B cell (primary cell): ENCODE results near the gene DHRS12. TPM values are rescaled to one million over a fixed set of nuclear protein-coding genes. Genes with fewer than 3 reads are reported as not detected.

Source experiments
- ATAC-seq: fragments of 200-7000 bp; cut with Tn5 transposase; one replicate; pipeline ENCODE4 v1.10.0; 2021; ENCODE audit warnings: low read depth, mild to moderate bottlenecking, moderate number of reproducible peaks, moderate library complexity
- CTCF ChIA-PET: fragments of 350-600 bp; sonication (Branson Sonifier 250); formaldehyde crosslinking; loops from one replicate; lab custom pipeline; 2021; ENCODE audit warnings: antibody characterized with exemption, inconsistent platforms; lab: Charles Lee
- POLR2A ChIA-PET: fragments of 350-600 bp; sonication (Branson Sonifier 250); formaldehyde crosslinking; loops from one replicate; lab custom pipeline; 2021; ENCODE audit warnings: antibody characterized with exemption; lab: Charles Lee
- DNase-seq: peaks from one replicate; pipeline ENCODE4 v3.0.0; 2013
- H2AFZ ChIP-seq: 2 replicates; pipeline ENCODE4 v1.6.1; 2012; ENCODE audit warnings: mild to moderate bottlenecking, low read depth, low read length; ENCODE audit not compliant: insufficient read depth, poor library complexity, severe bottlenecking
- H3K27ac ChIP-seq, 2 donors: 1 replicate in 1 of 2; 2 replicates in 1 of 2; pipeline ENCODE4 v1.5.1; 2012 to 2013; ENCODE audit warnings: low read length in 2 of 2, mild to moderate bottlenecking in 2 of 2, moderate library complexity in 1 of 2
- H3K27me3 ChIP-seq, 4 experiments: fragments of 200-600 bp in 1 of 4; sonication (generic) in 1 of 4; replicated peaks in 1 of 4; 1 replicate in 2 of 4; 2 replicates in 2 of 4; pipeline versions ENCODE4 v1.6.1 to v1.7.0; 2013 to 2016; ENCODE audit warnings: low read length in 3 of 4, mild to moderate bottlenecking in 2 of 4, mixed read lengths in 1 of 4, moderate library complexity in 1 of 4; ENCODE audit not compliant: insufficient read depth in 4 of 4, control insufficient read depth in 3 of 4; ENCODE audit errors: control extremely low read depth in 1 of 4
- H3K36me3 ChIP-seq, 2 experiments: replicated peaks in 1 of 2; 1 replicate in 1 of 2; 2 replicates in 1 of 2; pipeline versions ENCODE4 v1.6.1 to v1.7.1; 2013; ENCODE audit warnings: low read length in 1 of 2; ENCODE audit not compliant: insufficient read depth in 2 of 2, control insufficient read depth in 1 of 2; ENCODE audit errors: control extremely low read depth in 1 of 2, extremely low read depth in 1 of 2
- H3K4me1 ChIP-seq, 2 donors: fragments of 200-600 bp in 1 of 2; sonication (generic) in 1 of 2; 1 replicate in 1 of 2; 2 replicates in 1 of 2; pipeline versions ENCODE4 v1.5.1 to v1.6.1; 2013 to 2017; ENCODE audit warnings: low read length in 2 of 2; ENCODE audit not compliant: control insufficient read depth in 2 of 2, insufficient read depth in 2 of 2
- H3K4me2 ChIP-seq: replicated peaks from 2 replicates; pipeline ENCODE3; 2012; ENCODE audit warnings: mild to moderate bottlenecking, low read depth, low read length; ENCODE audit not compliant: poor library complexity, severe bottlenecking
- H3K4me3 ChIP-seq, 5 experiments: fragments of 200-600 bp in 1 of 5; sonication (generic) in 1 of 5; 1 replicate in 3 of 5; 2 replicates in 2 of 5; pipeline versions ENCODE4 v1.5.1 to v1.7.0; 2011 to 2016; ENCODE audit warnings: low read length in 4 of 5, mild to moderate bottlenecking in 4 of 5, low read depth in 2 of 5, control low read depth in 1 of 5, moderate library complexity in 1 of 5; ENCODE audit not compliant: insufficient read depth in 1 of 5; ENCODE audit errors: control extremely low read depth in 1 of 5, extremely low read depth in 1 of 5
- H3K79me2 ChIP-seq: fragments of 200-600 bp; sonication (generic); one replicate; pipeline ENCODE4 v1.6.0; 2016; ENCODE audit warnings: low read length; ENCODE audit not compliant: control insufficient read depth, insufficient read depth
- H3K9ac ChIP-seq: fragments of 200-600 bp; sonication (generic); 2 replicates; pipeline ENCODE4 v1.6.1; 2017; ENCODE audit warnings: mild to moderate bottlenecking, low read length, moderate library complexity
- H3K9me3 ChIP-seq, 3 donors: one replicate each; pipeline versions ENCODE4 v1.6.1 to v1.7.1; 2013; ENCODE audit warnings: low read length in 2 of 3; ENCODE audit not compliant: control insufficient read depth in 2 of 3, insufficient read depth in 1 of 3; ENCODE audit errors: control extremely low read depth in 1 of 3
- H4K20me1 ChIP-seq: 2 replicates; pipeline ENCODE4 v1.6.0; 2012; ENCODE audit warnings: mild to moderate bottlenecking, low read length; ENCODE audit not compliant: insufficient read depth, control insufficient read depth, poor library complexity, severe bottlenecking
- H3K27ac Mint-ChIP-seq: one replicate; pipeline ENCODE4 v1.8.0; 2021; ENCODE audit warnings: mixed read lengths
- H3K27me3 Mint-ChIP-seq: one replicate; pipeline ENCODE4 v1.8.0; 2021; ENCODE audit warnings: mixed read lengths
- H3K4me1 Mint-ChIP-seq: one replicate; pipeline ENCODE4 v1.8.0; 2021; ENCODE audit warnings: mixed read lengths
- H3K4me3 Mint-ChIP-seq: one replicate; pipeline ENCODE4 v1.8.0; 2021; ENCODE audit warnings: mixed read lengths
- H3K9me3 Mint-ChIP-seq: one replicate; pipeline ENCODE4 v1.8.0; 2022; ENCODE audit warnings: mixed read lengths; ENCODE audit not compliant: insufficient read depth
- EZH2 ChIP-seq: IDR thresholded peaks from 2 replicates; pipeline ENCODE4 v1.6.1; 2012; ENCODE audit warnings: borderline replicate concordance, low read depth, mild to moderate bottlenecking, moderate library complexity, low read length; ENCODE audit not compliant: insufficient read depth, poor library complexity, severe bottlenecking
- WGBS: methylation state at CpG from one replicate; pipeline ENCODE4 v1.1.5; 2013; ENCODE audit warnings: missing lambda C conversion rate; ENCODE audit not compliant: insufficient coverage; 5-methylcytosine and 5-hydroxymethylcytosine counted together
- intact Hi-C: fragments of 100-400 bp; cut with micrococcal nuclease; formaldehyde crosslinking; loops from one replicate; pipeline ENCODE4 v1.10.0; 2022
- polyA plus RNA-seq: library from polyadenylated mRNA; depleted of rRNA; stranded (reverse); fragments of >200 nt; gene quantifications from 2 replicates; pipeline ENCODE4 v1.2.3, GENCODE V29; 2012
- total RNA-seq, 2 donors: library from RNA; stranded (reverse); fragments of 120-200 nt in 1 of 2; gene quantifications; 1 replicate in 1 of 2; 2 replicates in 1 of 2; pipeline versions ENCODE4 v1.2.3 to v1.2.4, GENCODE V29; 2013 to 2022
- TF ChIP-seq, protein P1 (sequence below): fragments of 200-600 bp; IDR thresholded peaks from one replicate; pipeline ENCODE4 v1.8.0; 2022; ENCODE audit warnings: antibody characterized with exemption, mild to moderate bottlenecking

DHRS12 gene
- total and polyA plus RNA-seq, 2 donors (not counting 1 experiment from before 2014, with no cell fraction given): 12.0 to 23.2 TPM

DNA sequence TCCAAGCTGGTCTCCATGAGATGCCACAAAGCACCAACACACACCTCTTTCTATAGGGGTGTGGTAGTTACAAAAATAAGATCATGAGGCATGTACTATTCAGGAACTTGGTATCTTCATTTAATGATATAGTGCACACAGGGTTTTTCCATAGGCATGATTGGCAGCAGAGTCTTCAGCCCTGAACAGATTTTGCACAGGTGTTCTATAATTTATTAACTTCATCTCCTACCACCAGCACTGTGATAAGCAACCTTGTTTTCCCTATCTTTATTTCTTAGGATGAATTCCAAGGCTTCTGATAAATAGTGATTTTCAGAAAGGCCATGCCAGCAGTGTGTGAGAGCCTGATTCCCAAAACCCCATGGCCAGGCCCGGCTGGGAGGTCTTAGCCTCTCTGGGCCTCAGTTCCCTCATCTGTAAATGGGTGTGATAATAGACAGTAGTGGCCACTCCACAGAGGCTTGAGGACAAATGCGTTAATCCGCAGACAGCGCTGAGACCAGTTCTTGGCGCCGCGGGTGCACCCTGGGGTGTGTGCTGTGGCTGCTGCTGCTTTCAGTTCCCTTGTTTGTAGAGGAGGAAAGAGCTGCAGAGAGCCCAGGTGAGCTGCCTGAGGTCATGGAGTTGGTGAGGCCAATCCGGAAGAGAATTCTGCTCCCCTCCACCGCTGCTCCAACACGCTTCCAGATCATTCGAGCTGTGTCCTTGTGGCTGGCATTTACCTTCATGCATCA lies 33.1 kb downstream of the DHRS12 start:
- Histone ChIP-seq H3K9ac (no peak overlapping the region), H2AFZ (no peak overlapping the region), H3K79me2 (no peaks in the 10 kb centered on the region), H3K4me3 (no peak overlapping the region), H3K9me3 (peaks cover 0 to 4% (median 0%) of the 10 kb centered on the region in 3 donors), H3K4me2 (no peak overlapping the region), H3K27ac (no peak overlapping the region), H3K4me1 (peaks cover 0 to 9% of the 10 kb centered on the region in 2 donors), H3K27me3 (no peaks in the 10 kb centered on the region), H4K20me1 (no peaks in the 10 kb centered on the region), H3K36me3 (peaks cover 0 to 6% of the 10 kb centered on the region in 2 experiments)
- no peaks in the 10 kb centered on the region for H3K9me3 Mint-ChIP-seq
- peaks cover 8% of the 10 kb centered on the region for H3K4me1 Mint-ChIP-seq
- H3K27ac Mint-ChIP-seq: peak overlapping the region; percentile 6
- no peak for DNase-seq
- H3K27me3 Mint-ChIP-seq: no peaks in the 10 kb centered on the region
- no peak overlapping the region for H3K4me3 Mint-ChIP-seq
- TF ChIP-seq, protein P1, sequence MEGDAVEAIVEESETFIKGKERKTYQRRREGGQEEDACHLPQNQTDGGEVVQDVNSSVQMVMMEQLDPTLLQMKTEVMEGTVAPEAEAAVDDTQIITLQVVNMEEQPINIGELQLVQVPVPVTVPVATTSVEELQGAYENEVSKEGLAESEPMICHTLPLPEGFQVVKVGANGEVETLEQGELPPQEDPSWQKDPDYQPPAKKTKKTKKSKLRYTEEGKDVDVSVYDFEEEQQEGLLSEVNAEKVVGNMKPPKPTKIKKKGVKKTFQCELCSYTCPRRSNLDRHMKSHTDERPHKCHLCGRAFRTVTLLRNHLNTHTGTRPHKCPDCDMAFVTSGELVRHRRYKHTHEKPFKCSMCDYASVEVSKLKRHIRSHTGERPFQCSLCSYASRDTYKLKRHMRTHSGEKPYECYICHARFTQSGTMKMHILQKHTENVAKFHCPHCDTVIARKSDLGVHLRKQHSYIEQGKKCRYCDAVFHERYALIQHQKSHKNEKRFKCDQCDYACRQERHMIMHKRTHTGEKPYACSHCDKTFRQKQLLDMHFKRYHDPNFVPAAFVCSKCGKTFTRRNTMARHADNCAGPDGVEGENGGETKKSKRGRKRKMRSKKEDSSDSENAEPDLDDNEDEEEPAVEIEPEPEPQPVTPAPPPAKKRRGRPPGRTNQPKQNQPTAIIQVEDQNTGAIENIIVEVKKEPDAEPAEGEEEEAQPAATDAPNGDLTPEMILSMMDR: no peak
- TF ChIP-seq EZH2: no peak
- WGBS: 91% methylated on average over 9 of the region's 11 CpGs
- POLR2A ChIA-PET: interaction anchor here (1.3 kb wide), 1 partner anchor 186 kb away, joined by 3 read pairs; the partner anchor contains the start of gene WDFY2
- peak; percentile 53 for ATAC-seq
- intact Hi-C loops: no loop called here
- CTCF ChIA-PET: interaction anchor here (1.0 kb wide), 1 partner anchor 24 kb away, joined by 3 read pairs; no protein-coding TSS in a partner anchor

DNA sequence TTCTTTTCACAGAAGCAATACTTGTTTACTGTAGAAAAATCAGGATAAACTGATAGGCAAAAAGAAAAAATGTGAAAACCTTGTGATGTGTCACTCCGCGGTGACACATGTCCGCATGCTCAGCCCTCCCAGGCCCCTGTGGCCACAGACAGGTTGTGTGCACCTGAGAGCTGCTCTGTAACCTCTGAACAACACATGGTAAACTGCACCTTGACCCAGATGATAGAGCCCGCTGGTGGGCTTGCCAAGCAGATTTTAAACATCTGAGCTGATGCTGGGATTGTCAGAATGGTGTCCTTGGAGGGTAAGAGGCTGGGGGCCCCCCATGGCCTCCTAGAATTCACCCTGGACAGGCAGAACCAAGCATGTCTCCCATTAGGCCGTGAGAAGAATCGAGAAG lies 33.8 kb downstream of the DHRS12 start:
- DNase-seq: no peak
- peaks cover 0 to 10% of the 10 kb centered on the region in 2 experiments for H3K36me3 ChIP-seq
- H3K79me2 ChIP-seq: no peaks in the 10 kb centered on the region
- no peak for TF ChIP-seq EZH2
- TF ChIP-seq, protein P1: no peak
- H3K4me1 ChIP-seq: peaks cover 0 to 9% of the 10 kb centered on the region in 2 donors
- H3K27me3 ChIP-seq: no peaks in the 10 kb centered on the region
- H3K27ac Mint-ChIP-seq: no peak overlapping the region
- intact Hi-C loops: no loop called here
- H3K4me1 Mint-ChIP-seq: peaks cover 13% of the 10 kb centered on the region
- no peak overlapping the region for H3K4me3 Mint-ChIP-seq
- H4K20me1 ChIP-seq: no peaks in the 10 kb centered on the region
- H2AFZ ChIP-seq: no peak overlapping the region
- ChIA-PET POLR2A (no interaction called here), CTCF (no interaction called here)
- H3K9me3 ChIP-seq: peaks cover 0 to 4% (median 0%) of the 10 kb centered on the region in 3 donors
- no peak overlapping the region for H3K4me3 ChIP-seq
- no peak overlapping the region for H3K27ac ChIP-seq
- no peaks in the 10 kb centered on the region for H3K9me3 Mint-ChIP-seq
- no peak for ATAC-seq
- H3K27me3 Mint-ChIP-seq: no peaks in the 10 kb centered on the region
- 100% methylated on average over 5 of the region's 6 CpGs for WGBS
- no peak overlapping the region for H3K4me2 ChIP-seq
- H3K9ac ChIP-seq: no peak overlapping the region
